IMR-90 (cell line): ENCODE data around the gene MTMR4. TPM values are rescaled to one million over a fixed set of nuclear protein-coding genes. Genes with fewer than 3 reads are reported as not detected.

Experiments
- ATAC-seq: fragments of 200-7000 bp; cut with Tn5 transposase; 2 replicates; pipeline ENCODE4 v1.9.1; 2020; ENCODE audit warnings: low read depth, mild to moderate bottlenecking, moderate library complexity
- BruUV-seq: library from RNA; stranded (reverse); fragments of 400-500 nt; replicated peaks from 2 replicates; lab custom pipeline; 2021; lab: Mats Ljungman, UMichigan
- CTCF ChIA-PET: fragments of 300-600 bp; formaldehyde crosslinking; extraction: SDS; loops from one replicate; lab custom pipeline; 2021; ENCODE audit warnings: antibody characterized with exemption; lab: Yijun Ruan, JAX
- POLR2A ChIA-PET: fragments of 300-600 bp; sonication (Branson Sonifier 250); formaldehyde crosslinking; loops from one replicate; lab custom pipeline; 2022; ENCODE audit warnings: antibody characterized with exemption; ENCODE audit not compliant: unreplicated experiment; lab: Charles Lee
- DNase-seq: peaks from one replicate; pipeline ENCODE4 v3.0.0; 2013
- H2AFZ ChIP-seq: replicated peaks from 2 replicates; pipeline ENCODE3; 2013; ENCODE audit warnings: low read length, mild to moderate bottlenecking; ENCODE audit not compliant: poor library complexity
- H2AK5ac ChIP-seq: 2 replicates; pipeline ENCODE4 v1.6.1; 2013; ENCODE audit warnings: low read depth, low read length, inconsistent platforms
- H2AK9ac ChIP-seq: replicated peaks from 2 replicates; pipeline ENCODE3; 2013; ENCODE audit warnings: mild to moderate bottlenecking, low read depth, low read length, moderate library complexity; ENCODE audit not compliant: poor library complexity
- H2BK120ac ChIP-seq: 2 replicates; pipeline ENCODE4 v1.6.1; 2013; ENCODE audit warnings: low read depth, low read length, inconsistent platforms
- H2BK15ac ChIP-seq: 3 replicates; pipeline ENCODE4 v1.6.1; 2013; ENCODE audit warnings: low read depth, low read length, inconsistent platforms
- H2BK20ac ChIP-seq: 2 replicates; pipeline ENCODE4 v1.6.1; 2013; ENCODE audit warnings: low read depth, mild to moderate bottlenecking, inconsistent platforms, low read length, moderate library complexity
- H2BK5ac ChIP-seq: 2 replicates; pipeline ENCODE4 v1.6.1; 2013; ENCODE audit warnings: mild to moderate bottlenecking, low read depth, low read length, inconsistent platforms; ENCODE audit not compliant: poor library complexity, severe bottlenecking
- H3K14ac ChIP-seq: replicated peaks from 2 replicates; pipeline ENCODE4 v1.6.1; 2013; ENCODE audit warnings: low read depth, low read length, inconsistent platforms
- H3K18ac ChIP-seq: 2 replicates; pipeline ENCODE4 v1.6.1; 2013; ENCODE audit warnings: low read depth, low read length, control low read depth
- H3K23ac ChIP-seq: 2 replicates; pipeline ENCODE4 v1.6.1; 2013; ENCODE audit warnings: low read depth, low read length, inconsistent platforms
- H3K27ac ChIP-seq: 2 replicates; pipeline ENCODE4 v1.5.1; 2013; ENCODE audit warnings: mild to moderate bottlenecking, control low read depth, low read length; ENCODE audit not compliant: insufficient read depth
- H3K27me3 ChIP-seq: 2 replicates; pipeline ENCODE4 v1.6.1; 2013; ENCODE audit warnings: low read length; ENCODE audit not compliant: control insufficient read depth, insufficient read depth
- H3K36me3 ChIP-seq: 2 replicates; pipeline ENCODE4 v1.6.1; 2013; ENCODE audit warnings: low read length, mixed read lengths; ENCODE audit not compliant: control insufficient read depth, insufficient read depth
- H3K4ac ChIP-seq: 2 replicates; pipeline ENCODE4 v1.6.1; 2013; ENCODE audit warnings: low read depth, low read length, inconsistent platforms
- H3K4me1 ChIP-seq: 2 replicates; pipeline ENCODE4 v1.6.1; 2013; ENCODE audit warnings: low read length, mixed read lengths; ENCODE audit not compliant: control insufficient read depth, insufficient read depth
- H3K4me2 ChIP-seq: 2 replicates; pipeline ENCODE4 v1.6.1; 2013; ENCODE audit warnings: low read depth, mild to moderate bottlenecking, control low read depth, low read length, moderate library complexity
- H3K4me3 ChIP-seq: 2 replicates; pipeline ENCODE4 v1.5.1; 2013; ENCODE audit warnings: low read depth, mild to moderate bottlenecking, control low read depth, low read length, moderate library complexity; ENCODE audit not compliant: insufficient read depth
- H3K56ac ChIP-seq: 2 replicates; pipeline ENCODE4 v1.6.1; 2013; ENCODE audit warnings: low read length, inconsistent platforms; ENCODE audit not compliant: insufficient read depth; ENCODE audit errors: extremely low read depth
- H3K79me1 ChIP-seq, 2 experiments: 2 replicates each; pipeline ENCODE4 v1.6.1; 2013; ENCODE audit warnings: low read length in 2 of 2, inconsistent platforms in 1 of 2, low read depth in 1 of 2
- H3K9ac ChIP-seq: 2 replicates; pipeline ENCODE4 v1.6.1; 2013; ENCODE audit warnings: low read depth, low read length, control low read depth
- H3K9me1 ChIP-seq: 2 replicates; pipeline ENCODE4 v1.6.1; 2013; ENCODE audit warnings: low read length, inconsistent platforms; ENCODE audit not compliant: insufficient read depth
- H3K9me3 ChIP-seq: 2 replicates; pipeline ENCODE4 v1.6.1; 2013; ENCODE audit warnings: low read length; ENCODE audit not compliant: control insufficient read depth, insufficient read depth
- H4K20me1 ChIP-seq: 2 replicates; pipeline ENCODE4 v1.6.1; 2013; ENCODE audit warnings: low read length, inconsistent platforms; ENCODE audit not compliant: insufficient read depth
- H4K5ac ChIP-seq: 2 replicates; pipeline ENCODE4 v1.6.1; 2013; ENCODE audit warnings: mild to moderate bottlenecking, low read depth, low read length, control low read depth
- H4K8ac ChIP-seq, 2 experiments: 2 replicates each; pipeline ENCODE4 v1.6.1; 2013; ENCODE audit warnings: low read depth in 2 of 2, low read length in 2 of 2, control low read depth in 1 of 2, inconsistent platforms in 1 of 2
- H4K91ac ChIP-seq: 2 replicates; pipeline ENCODE4 v1.6.1; 2013; ENCODE audit warnings: low read depth, low read length, inconsistent platforms; ENCODE audit not compliant: insufficient read depth
- BHLHE40 ChIP-seq: fragments of 150-350 bp; IDR thresholded peaks from 2 replicates; pipeline ENCODE4 v1.6.1; 2016; ENCODE audit warnings: mild to moderate bottlenecking, low read depth, low read length
- CEBPB ChIP-seq: IDR thresholded peaks from 2 replicates; pipeline ENCODE4 v1.6.1; 2012; ENCODE audit warnings: low read depth, low read length, improper control_type of control experiment
- CHD1 ChIP-seq: IDR thresholded peaks from 2 replicates; pipeline ENCODE4 v1.6.1; 2012; ENCODE audit warnings: low read depth, low read length, improper control_type of control experiment
- CTCF ChIP-seq: conservative IDR thresholded peaks from 2 replicates; pipeline ENCODE4 v1.5.1; 2012; ENCODE audit warnings: mild to moderate bottlenecking, low read depth, low read length, improper control_type of control experiment
- ELK1 ChIP-seq: fragments of 150-350 bp; IDR thresholded peaks from 2 replicates; pipeline ENCODE4 v1.6.1; 2016; ENCODE audit warnings: low read depth, mild to moderate bottlenecking, low read length, moderate library complexity, borderline replicate concordance
- FOS ChIP-seq: fragments of 150-350 bp; IDR thresholded peaks from 2 replicates; pipeline ENCODE4 v1.6.1; 2016; ENCODE audit warnings: low read depth, low read length
- MAFK ChIP-seq: IDR thresholded peaks from 2 replicates; pipeline ENCODE4 v1.6.1; 2012; ENCODE audit warnings: low read depth, low read length, improper control_type of control experiment
- MAZ ChIP-seq: IDR thresholded peaks from 2 replicates; pipeline ENCODE4 v1.6.1; 2012; ENCODE audit warnings: low read depth, mild to moderate bottlenecking, low read length, improper control_type of control experiment, moderate library complexity, borderline replicate concordance
- MXI1 ChIP-seq: IDR thresholded peaks from 2 replicates; pipeline ENCODE4 v1.6.1; 2012; ENCODE audit warnings: low read depth, mild to moderate bottlenecking, low read length, moderate library complexity, borderline replicate concordance
- NFE2L2 ChIP-seq: fragments of 150-350 bp; IDR thresholded peaks from 2 replicates; pipeline ENCODE4 v1.6.1; 2016; ENCODE audit warnings: low read depth, mild to moderate bottlenecking, low read length
- POLR2A ChIP-seq: IDR thresholded peaks from 2 replicates; pipeline ENCODE4 v1.6.1; 2012; ENCODE audit warnings: mild to moderate bottlenecking, low read depth, low read length
- RAD21 ChIP-seq: IDR thresholded peaks from 2 replicates; pipeline ENCODE4 v1.6.1; 2012; ENCODE audit warnings: low read length, improper control_type of control experiment
- RCOR1 ChIP-seq: IDR thresholded peaks from 2 replicates; pipeline ENCODE4 v1.6.1; 2012; ENCODE audit warnings: mild to moderate bottlenecking, low read length, improper control_type of control experiment; ENCODE audit not compliant: insufficient replicate concordance
- RFX5 ChIP-seq: IDR thresholded peaks from 2 replicates; pipeline ENCODE4 v1.8.0; 2012; ENCODE audit warnings: low read depth, mild to moderate bottlenecking, low read length, moderate library complexity
- SMC3 ChIP-seq: fragments of 150-350 bp; IDR thresholded peaks from 2 replicates; pipeline ENCODE4 v1.6.1; 2016; ENCODE audit warnings: low read depth, mild to moderate bottlenecking, antibody characterized with exemption, low read length, moderate library complexity
- USF2 ChIP-seq: fragments of 150-350 bp; IDR thresholded peaks from 2 replicates; pipeline ENCODE4 v1.6.1; 2017; ENCODE audit warnings: mild to moderate bottlenecking, antibody characterized with exemption, low read length, low read depth
- WGBS, 2 experiments: methylation state at CpG; one replicate each; pipeline versions ENCODE4 v1.1.5 to v1.1.7; 2013; ENCODE audit warnings: missing lambda C conversion rate in 2 of 2; ENCODE audit not compliant: insufficient read length in 1 of 2; ENCODE audit errors: extremely low coverage in 2 of 2; 5-methylcytosine and 5-hydroxymethylcytosine counted together
- dilution Hi-C: fragments of 300-500 bp; cut with HindIII; formaldehyde crosslinking; loops from one replicate; pipeline ENCODE4 v1.14.3; 2018; ENCODE audit warnings: low sequenced_read_pairs; ENCODE audit not compliant: unreplicated experiment
- in situ Hi-C: fragments of 300-500 bp; cut with MboI; formaldehyde crosslinking; loops from 3 replicates; pipeline ENCODE4 v1.14.3; 2019; ENCODE audit warnings: low sequenced_read_pairs, inconsistent platforms, mixed read lengths
- intact Hi-C: fragments of 100-400 bp; cut with micrococcal nuclease; formaldehyde crosslinking; loops from 2 replicates; pipeline ENCODE4 v1.10.0; 2022
- polyA plus RNA-seq, 3 experiments: library from polyadenylated mRNA; depleted of rRNA; stranded (reverse); fragments of >200 nt; gene quantifications; 2 replicates each; pipeline ENCODE4 v1.2.3, GENCODE V29; 2012; ENCODE audit warnings: low replicate concordance in 1 of 3
- total RNA-seq: library from RNA; depleted of rRNA; stranded (reverse); fragments of >200 nt; gene quantifications from 2 replicates; pipeline ENCODE4 v1.2.3, GENCODE V29; 2012

The MTMR4 gene
- total and polyA plus RNA-seq, 2 of the 4 experiments (the other 2 are of a cell fraction), result 13.2 to 42.5 TPM

GRCh38 chr17:58521680-58522079 lies 7.2 kb upstream of the MTMR4 start:
- Histone ChIP-seq H2AFZ (no peak overlapping the region), H3K4ac (no peak overlapping the region), H3K79me1 (peaks cover 0 to 9% of the 10 kb centered on the region in 2 experiments; a peak in 1 of 4 replicates), H2BK20ac (no peak overlapping the region), H2AK5ac (peak overlapping the region; percentile 20; the same call in 1 of the 2 replicates), H2BK15ac (no peak overlapping the region), H3K18ac (no peak overlapping the region), H3K23ac (no peak overlapping the region), H3K36me3 (no peaks in the 10 kb centered on the region), H4K20me1 (no peaks in the 10 kb centered on the region), H3K4me2 (no peak overlapping the region), H2AK9ac (peak overlapping the region; percentile 19), H2BK5ac (no peak overlapping the region), H3K9ac (no peak overlapping the region), H2BK120ac (no peak overlapping the region), H3K27me3 (no peaks in the 10 kb centered on the region), H3K9me3 (no peaks in the 10 kb centered on the region), H3K14ac (no peak overlapping the region), H3K27ac (no peak overlapping the region), H4K91ac (no peak overlapping the region), H3K9me1 (peaks cover 21% of the 10 kb centered on the region), H3K4me1 (peaks cover 22% of the 10 kb centered on the region), H4K5ac (no peak overlapping the region), H3K56ac (no peak overlapping the region), H4K8ac (no peak overlapping the region), H3K4me3 (no peak overlapping the region)
- DNase-seq (no peak), ATAC-seq (no peak)
- BruUV-seq, result no TSS peak
- whole genome bisulfite sequencing, 2 experiments, result 100% methylated on average over 4 of the region's 10 CpGs; no CpG with 5 or more reads in 1 of the 2 experiments
- TF ChIP-seq FOS, result no peak
- no peak for TF ChIP-seq CHD1
- TF ChIP-seq RAD21, result no peak
- no peak for TF ChIP-seq RFX5
- no peak for TF ChIP-seq RCOR1
- TF ChIP-seq BHLHE40, result no peak
- TF ChIP-seq MAFK, result no peak
- TF ChIP-seq MAZ, result no peak
- TF ChIP-seq ELK1, result no peak
- TF ChIP-seq POLR2A, result no peak
- no peak for TF ChIP-seq SMC3
- TF ChIP-seq MXI1, result no peak
- TF ChIP-seq USF2, result no peak
- TF ChIP-seq NFE2L2, result no peak
- no peak for TF ChIP-seq CEBPB
- no peak for TF ChIP-seq CTCF
- in situ Hi-C loops (loop anchor here (5.0 kb wide), 1 partner anchor 476 kb away; no protein-coding TSS in a partner anchor), dilution Hi-C loops (no loop called here), intact Hi-C loops (no loop called here)
- CTCF ChIA-PET, result interaction anchor here (0.7 kb wide), 1 partner anchor 24 kb away, joined by 4 read pairs; no protein-coding TSS in a partner anchor
- POLR2A ChIA-PET, result no interaction called here
